Hematopoietic multipotent progenitor cell treated with erythropoietin and hydrocortisone succinate and interleukin-3 and kit ligand, for 8 days (in vitro differentiated cells): Measurements from ENCODE around the gene G6PD.

Experiments
- DNase-seq: peaks from one replicate; pipeline ENCODE4 v3.0.0-alpha.2; 2015

Gene G6PD

DNA sequence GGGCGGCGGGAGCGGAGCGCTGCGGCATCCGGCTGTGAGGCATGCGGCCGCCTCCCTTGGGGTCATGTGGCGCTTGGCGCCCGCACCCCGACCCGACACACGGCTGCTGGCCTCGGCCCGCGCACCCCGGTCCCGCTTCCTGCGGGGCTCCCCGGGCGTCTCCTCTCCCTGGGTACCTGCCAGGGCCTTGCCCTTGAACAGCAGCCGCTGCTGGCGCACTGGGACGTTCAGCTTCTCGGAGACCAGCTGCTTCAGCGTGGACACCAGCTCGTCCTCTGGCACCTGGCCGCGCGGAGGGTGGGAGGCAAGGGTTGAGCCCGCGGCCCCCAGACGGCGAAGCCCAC, 60.6 kb downstream of the G6PD start:
- DNase-seq = peak; percentile 9

DNA sequence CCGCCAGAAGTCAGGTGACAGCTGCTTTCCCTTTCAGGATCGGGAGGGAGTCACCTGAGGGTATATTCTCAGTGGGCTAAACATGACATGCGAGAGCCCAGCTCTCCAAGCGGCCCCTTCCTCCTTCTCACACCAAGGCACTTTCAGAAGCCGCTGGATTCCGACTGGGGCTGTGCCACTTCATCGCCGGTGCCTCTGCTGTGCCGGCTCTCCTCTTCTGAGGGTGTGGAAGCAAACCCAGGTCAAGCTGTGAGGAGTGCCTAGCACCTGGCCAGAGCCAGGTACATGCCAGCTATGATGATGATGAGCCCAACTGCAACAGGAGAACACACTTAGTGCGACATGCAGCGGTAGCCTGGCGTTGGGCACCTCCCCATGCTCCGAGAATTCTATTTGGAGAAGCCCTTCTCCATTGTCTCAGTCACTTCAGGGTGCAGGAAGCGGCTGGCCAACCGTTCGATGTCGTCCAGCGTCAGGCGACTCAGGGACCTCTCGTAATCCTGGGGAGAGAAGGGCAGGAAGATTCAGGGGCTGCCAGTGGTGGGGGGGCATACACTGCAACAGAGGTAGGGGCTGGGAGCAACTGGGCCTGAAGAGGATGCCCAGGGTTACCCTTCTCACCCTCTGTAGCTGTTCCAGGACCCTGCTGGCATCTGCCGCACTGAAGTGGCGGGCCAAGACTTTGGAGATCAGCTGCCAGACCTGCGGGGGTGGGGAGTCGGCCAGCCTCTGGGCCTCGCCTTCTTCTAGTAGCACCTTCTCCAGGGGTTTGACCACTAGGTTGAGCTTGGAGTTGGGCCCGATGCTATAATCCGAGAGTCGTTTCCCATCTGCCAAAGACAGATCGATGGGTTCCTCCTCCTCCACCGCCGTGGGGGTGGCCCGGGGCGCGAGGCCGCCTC, 61.2 kb downstream of the G6PD start:
- DNase-seq = peak; percentile 10

DNA sequence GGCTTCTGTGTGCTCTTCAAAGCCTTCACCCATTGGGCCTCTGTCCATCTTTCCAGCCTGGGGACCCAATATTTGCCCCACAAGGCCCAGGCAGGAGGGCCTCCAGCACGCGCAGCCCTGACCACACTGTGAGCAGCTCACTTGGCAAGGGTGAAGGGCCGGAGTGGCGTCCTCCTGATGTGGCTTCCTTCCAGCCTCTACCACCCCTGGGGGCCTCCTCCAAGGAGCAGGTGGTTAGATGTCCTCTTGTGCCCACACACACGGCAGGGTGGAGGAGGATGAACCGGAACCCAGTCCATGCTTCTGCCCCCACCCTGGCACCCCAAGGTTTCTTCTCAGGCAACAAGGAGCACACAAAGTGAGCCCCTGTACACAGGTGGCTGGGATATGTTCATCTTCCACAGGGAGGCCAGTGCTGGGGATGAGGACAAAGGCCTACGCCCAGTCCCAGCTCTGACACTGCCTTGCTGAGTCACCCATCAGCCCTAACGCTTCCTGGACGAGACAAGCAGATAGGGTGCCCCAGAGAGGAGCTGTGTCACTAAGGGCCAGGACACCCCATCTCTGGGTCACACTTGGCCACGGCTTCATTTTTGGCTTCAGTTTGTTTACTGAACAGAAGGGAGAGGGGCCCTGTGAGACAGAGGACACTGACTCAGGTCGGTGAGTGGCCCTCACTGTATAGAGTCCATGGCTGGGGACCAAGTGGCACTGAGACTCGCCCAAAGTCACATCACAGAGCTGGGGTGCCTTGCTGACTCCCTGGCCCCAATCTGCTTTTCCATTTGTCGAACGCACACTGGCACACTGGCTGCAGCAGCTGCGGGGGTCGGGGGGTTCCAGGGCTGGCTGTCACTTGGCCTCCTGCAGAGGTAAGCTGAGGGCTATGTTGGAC, 62.1 kb downstream of the G6PD start:
- peak; percentile 84 for DNase-seq

DNA sequence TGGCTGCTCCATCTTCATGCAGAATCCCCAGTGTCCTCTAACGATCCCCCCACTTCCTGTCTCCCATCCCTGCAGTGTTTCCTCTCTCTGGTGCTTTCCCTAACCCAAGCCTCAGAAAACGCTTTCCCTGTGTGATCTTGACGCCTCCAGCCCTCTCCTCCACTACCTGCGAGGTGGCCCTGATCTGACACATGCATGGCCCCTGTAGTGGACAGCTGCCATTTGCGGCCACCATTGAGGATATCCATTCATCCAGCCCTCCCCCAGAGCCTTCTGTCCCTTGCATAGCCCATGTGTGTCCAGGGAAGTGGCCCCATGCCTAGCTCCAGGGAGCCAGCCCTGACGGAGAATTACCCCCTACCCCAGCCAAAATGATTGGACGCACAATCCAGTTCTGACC, 63.3 kb downstream of the G6PD start:
- DNase-seq = no peak

DNA sequence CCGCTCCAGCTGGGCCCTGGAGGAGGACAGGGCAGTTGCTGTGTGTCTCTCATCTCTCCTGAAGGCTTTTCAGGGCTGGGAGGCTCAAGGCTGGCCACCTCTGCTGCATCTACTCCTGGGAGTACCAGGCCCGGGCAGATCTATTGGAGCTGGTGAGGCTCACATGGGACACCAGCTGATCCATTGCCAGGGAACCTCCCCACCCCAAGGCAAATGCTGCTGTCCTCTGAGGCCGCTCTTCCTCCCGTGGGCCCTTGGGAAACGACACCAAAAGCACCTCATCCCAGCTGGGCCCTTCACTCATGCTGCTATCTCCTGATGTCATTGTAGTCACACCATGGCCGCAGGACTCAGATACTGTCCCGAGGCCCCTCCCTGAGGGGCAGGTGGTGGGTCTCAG, 63.9 kb downstream of the G6PD start:
- no peak for DNase-seq

DNA sequence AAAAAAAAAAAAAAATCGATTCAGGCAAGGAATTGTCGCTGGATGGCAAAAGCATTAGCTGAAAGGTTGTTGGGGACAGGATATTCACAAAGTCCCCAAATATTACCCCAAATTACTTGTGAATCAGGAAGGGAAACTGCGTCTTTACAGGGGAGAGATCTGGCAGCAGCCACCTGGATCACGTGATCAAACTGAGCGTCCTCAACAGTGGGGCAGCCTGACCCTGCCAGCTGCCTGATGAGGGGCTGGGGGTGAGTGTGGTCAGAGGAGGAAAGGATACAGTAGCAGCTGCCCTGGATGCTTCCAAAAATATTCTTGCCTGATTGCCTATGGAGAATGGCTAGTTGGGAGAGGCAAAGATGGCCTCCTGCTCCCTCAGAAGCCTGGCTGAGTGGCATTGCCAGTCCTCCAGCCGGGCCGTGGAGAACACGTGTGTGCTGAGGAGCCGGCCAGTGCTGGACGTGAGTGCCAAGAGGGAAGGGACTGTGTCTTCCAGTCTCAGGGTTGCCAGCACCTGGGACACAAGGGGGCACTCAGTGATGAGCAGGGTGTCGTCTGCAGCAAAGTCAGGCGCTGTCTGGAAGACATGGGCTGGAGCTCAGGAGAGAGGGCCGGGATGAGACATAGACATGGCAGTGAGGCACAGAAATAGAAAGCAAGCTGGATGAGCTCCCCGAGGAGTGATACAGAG, 64.6 kb downstream of the G6PD start:
- no peak for DNase-seq
